Right cardiac atrium (tissue), 5 donors: ENCODE results near the gene FAM161B. TPM values are rescaled to one million over a fixed set of nuclear protein-coding genes. Genes with fewer than 3 reads are reported as not detected.
"Not testable (repeated sequence)": the region's sequence is repeated elsewhere in the genome, so short reads cannot be mapped to it uniquely, and the experiment has no call there.

Experiments
- ATAC-seq, 2 donors: fragments of 200-7000 bp; cut with Tn5 transposase; one replicate each; pipeline versions ENCODE4 v1.8.0 to v1.9.1; 2020; ENCODE audit warnings: moderate library complexity in 2 of 2, mild to moderate bottlenecking in 1 of 2
- DNase-seq, 3 donors: peaks; one replicate each; pipeline ENCODE4 v3.0.0-alpha.2; 2020
- H3K27ac ChIP-seq: one replicate; pipeline ENCODE4 v1.5.1; 2013; ENCODE audit warnings: mild to moderate bottlenecking, low read length, control low read depth, moderate library complexity
- H3K27me3 ChIP-seq: one replicate; pipeline ENCODE4 v1.6.1; 2013; ENCODE audit not compliant: control insufficient read depth, insufficient read depth
- H3K4me1 ChIP-seq: one replicate; pipeline ENCODE4 v1.6.1; 2013; ENCODE audit warnings: low read length; ENCODE audit not compliant: control insufficient read depth, insufficient read depth
- H3K4me3 ChIP-seq: one replicate; pipeline ENCODE4 v1.5.1; 2013; ENCODE audit warnings: low read length, control low read depth
- H3K9me3 ChIP-seq: one replicate; pipeline ENCODE4 v1.6.1; 2013; ENCODE audit warnings: low read length; ENCODE audit not compliant: control insufficient read depth
- WGBS: extraction: QIAGEN DNeasy Blood & Tissue Kit; methylation state at CpG from one replicate; pipeline ENCODE4 v1.1.7; 2013; 5-methylcytosine and 5-hydroxymethylcytosine counted together
- intact Hi-C, 4 donors: fragments of 100-400 bp; cut with DNase I; formaldehyde crosslinking; loops; one replicate each; pipeline versions ENCODE4 v1.11.0 to v1.14.0; 2022 to 2023
- long read RNA-seq, 4 donors: library from polyadenylated mRNA; unstranded; transcript quantifications; one replicate each; pipeline ENCODE4 v2.0.0, GENCODE V29; 2020 to 2021
- polyA plus RNA-seq: library from polyadenylated mRNA; stranded (reverse); fragments of 200-250 nt; gene quantifications from one replicate; pipeline ENCODE4 v1.2.3, GENCODE V29; 2013
- total RNA-seq, 4 donors: library from RNA; stranded (reverse); fragmentation: NEBNext Ultra II Directional; extraction: Animal tissue kit (Norgen Biotek cat#: 25700); gene quantifications; one replicate each; pipeline ENCODE4 v1.2.1, GENCODE V29; 2021
- donor health status: healthy with polysubstance abuse.
- donor health status: DM: no; HTN: yes; CAD: no.
- donor health status: DM: no; HTN: no; CAD: no.
- donor health status: DM: no; HTN: yes; CAD: no; lungs with severe emphysema.
- donor health status: DM: yes; HTN: yes; CAD: no.

The FAM161B gene
- total RNA-seq (1 to 10 TPM; 3.1 to 4.6 (median 3.5) TPM), polyA plus RNA-seq (2.3 TPM)
- long read RNA-seq, donor 1, full-length matches to known transcripts = 2 of 2 reads
- long read RNA-seq, donor 1, partial matches to known transcripts = 0 of 2 reads
- long read RNA-seq, donor 1, other reads (novel, unspliced or antisense) = 0 of 2 reads
- long read RNA-seq, donor 2, full-length matches to known transcripts = 4 of 5 reads
- long read RNA-seq, donor 2, partial matches to known transcripts = 1 of 5 reads
- long read RNA-seq, donor 2, other reads (novel, unspliced or antisense) = 0 of 5 reads
- long read RNA-seq, donor 3, full-length matches to known transcripts = 11 of 15 reads
- long read RNA-seq, donor 3, partial matches to known transcripts = 3 of 15 reads
- long read RNA-seq, donor 3, other reads (novel, unspliced or antisense) = 1 of 15 reads
- long read RNA-seq, donor 4, full-length matches to known transcripts = 1 of 1 reads
- long read RNA-seq, donor 4, partial matches to known transcripts = 0 of 1 reads
- long read RNA-seq, donor 4, other reads (novel, unspliced or antisense) = 0 of 1 reads

GRCh38 chr14:73949752-73950734 lies at the start of gene FAM161B, which contains the start of gene COQ6:
Gene FAM161B (minus strand): TSS chr14:73950094. CDS start chr14:73950026, 68 bp downstream.
Gene COQ6 (plus strand): TSS chr14:73950302. CDS start chr14:73950333, 31 bp downstream.
- intact Hi-C loops = no loop called here
- Histone ChIP-seq H3K4me1 (no peaks in the 10 kb centered on the region), H3K27ac (peak within 1 kb of the TSS; percentile 74), H3K4me3 (peak within 1 kb of the TSS; percentile 57), H3K27me3 (no peaks in the 10 kb centered on the region), H3K9me3 (no peaks in the 10 kb centered on the region)
- under 1% methylated on average over 70 of the region's 70 CpGs for WGBS
- ATAC-seq (peak; percentile 98 to 99), DNase-seq (peak; percentile 95 to 97 (median 96))

- Histone ChIP-seq H3K27me3 (no peaks in the 10 kb centered on the region), H3K27ac (no peak overlapping the region), H3K9me3 (no peaks in the 10 kb centered on the region), H3K4me1 (no peaks in the 10 kb centered on the region), H3K4me3 (no peak overlapping the region)
- intact Hi-C loops = no loop called here
- no peak for ATAC-seq
- DNase-seq = no peak
- 89% methylated on average over 2 of the region's 2 CpGs for WGBS
These were observed 48.8 kb upstream of the FAM161B start for GRCh38 chr14:73998726-73999125.

GRCh38 chr14:73997944-73998447 lies 48.1 kb upstream of the FAM161B start:
- intact Hi-C loops = no loop called here

GRCh38 chr14:73997108-73997943 lies 47.4 kb upstream of the FAM161B start:
- 93% methylated on average over 1 of the region's 1 CpG for WGBS
- ATAC-seq (no peak), DNase-seq (no peak)
- intact Hi-C loops = no loop called here
- H3K27me3 ChIP-seq = no peaks in the 10 kb centered on the region
- H3K9me3 ChIP-seq = no peaks in the 10 kb centered on the region
- H3K27ac ChIP-seq = no peak overlapping the region
- H3K4me1 ChIP-seq = no peaks in the 10 kb centered on the region
- H3K4me3 ChIP-seq = no peak overlapping the region

More at GRCh38 chr14:73997944-73998447, 48.1 kb upstream of the FAM161B start:
- Histone ChIP-seq H3K4me3 (no peak overlapping the region), H3K9me3 (no peaks in the 10 kb centered on the region), H3K27me3 (no peaks in the 10 kb centered on the region), H3K27ac (no peak overlapping the region), H3K4me1 (no peaks in the 10 kb centered on the region)
- ATAC-seq = no peak
- WGBS = 83% methylated on average over 7 of the region's 7 CpGs
- no peak for DNase-seq

GRCh38 chr14:73996731-73997107 lies 46.8 kb upstream of the FAM161B start:
- Histone ChIP-seq H3K27me3 (no peaks in the 10 kb centered on the region), H3K27ac (no peak overlapping the region), H3K9me3 (no peaks in the 10 kb centered on the region), H3K4me3 (no peak overlapping the region), H3K4me1 (no peaks in the 10 kb centered on the region)
- ATAC-seq (no peak), DNase-seq (no peak)
- intact Hi-C loops = no loop called here
- WGBS = 64% methylated on average over 2 of the region's 2 CpGs

GRCh38 chr14:73995977-73996378 lies 46.1 kb upstream of the FAM161B start:
- 95% methylated on average over 8 of the region's 8 CpGs for WGBS
- no peak for DNase-seq
- Histone ChIP-seq H3K27ac (no peak overlapping the region), H3K9me3 (no peaks in the 10 kb centered on the region), H3K27me3 (no peaks in the 10 kb centered on the region), H3K4me3 (no peak overlapping the region), H3K4me1 (no peaks in the 10 kb centered on the region)
- intact Hi-C loops = no loop called here
- no peak for ATAC-seq

- WGBS = 95% methylated on average over 7 of the region's 7 CpGs
These were observed 45.0 kb upstream of the FAM161B start for GRCh38 chr14:73994926-73995325.

GRCh38 chr14:73991092-73991491 lies 41.2 kb upstream of the FAM161B start:
- H3K27me3 ChIP-seq = no peaks in the 10 kb centered on the region
- H3K27ac ChIP-seq = no peak overlapping the region
- no peaks in the 10 kb centered on the region for H3K9me3 ChIP-seq
- WGBS = 68% methylated on average over 4 of the region's 4 CpGs
- ATAC-seq (no peak), DNase-seq (no peak)
- H3K4me1 ChIP-seq = no peaks in the 10 kb centered on the region
- no peak overlapping the region for H3K4me3 ChIP-seq
- intact Hi-C loops = no loop called here

More at GRCh38 chr14:73994926-73995325, 45.0 kb upstream of the FAM161B start:
- ATAC-seq, H3K4me1 ChIP-seq, DNase-seq, H3K27me3 ChIP-seq, H3K4me3 ChIP-seq, intact Hi-C loops, H3K27ac ChIP-seq, H3K9me3 ChIP-seq: not testable (repeated sequence)

GRCh38 chr14:73988656-73989055 lies 38.8 kb upstream of the FAM161B start:
- DNase-seq, H3K9me3 ChIP-seq, ATAC-seq, H3K4me3 ChIP-seq, H3K4me1 ChIP-seq, intact Hi-C loops, H3K27me3 ChIP-seq, H3K27ac ChIP-seq: not testable (repeated sequence)
- 82% methylated on average over 6 of the region's 7 CpGs for WGBS

- no peak overlapping the region for H3K4me3 ChIP-seq
- H3K4me1 ChIP-seq = no peaks in the 10 kb centered on the region
- H3K27ac ChIP-seq = no peak overlapping the region
- 91% methylated on average over 3 of the region's 3 CpGs for WGBS
- DNase-seq = no peak
- intact Hi-C loops = no loop called here
- no peaks in the 10 kb centered on the region for H3K27me3 ChIP-seq
- no peak for ATAC-seq
- H3K9me3 ChIP-seq = no peaks in the 10 kb centered on the region
These were observed 38.2 kb upstream of the FAM161B start for GRCh38 chr14:73988065-73988464.
